HEK293 (cell line): ENCODE measurements around the gene CACNA2D1.

ENCODE experiments used
- CTCF ChIP-seq: fragments of 450-650 bp; formaldehyde crosslinking; IDR thresholded peaks from 2 replicates; pipeline ENCODE4 v1.5.1; 2016; ENCODE audit warnings: missing biosample characterization, missing genetic modification characterization
- GLI4 ChIP-seq: fragments of 450-650 bp; formaldehyde crosslinking; IDR thresholded peaks from 2 replicates; pipeline ENCODE4 v1.5.1; 2016; ENCODE audit warnings: missing biosample characterization, missing genetic modification characterization
- PBX3 ChIP-seq: sonication (generic); formaldehyde crosslinking; IDR thresholded peaks from 2 replicates; pipeline ENCODE4 v1.8.1; 2022; ENCODE audit warnings: mild to moderate bottlenecking, moderate library complexity, missing genetic modification reagents
- PRDM6 ChIP-seq: fragments of 450-650 bp; formaldehyde crosslinking; IDR thresholded peaks from 2 replicates; pipeline ENCODE4 v1.5.1; 2017; ENCODE audit warnings: missing biosample characterization, missing genetic modification characterization
- ZBTB8A ChIP-seq: fragments of 450-650 bp; formaldehyde crosslinking; IDR thresholded peaks from 2 replicates; pipeline ENCODE4 v1.5.1; 2016; ENCODE audit warnings: missing biosample characterization, missing genetic modification characterization
- ZNF175 ChIP-seq: fragments of 450-650 bp; formaldehyde crosslinking; IDR thresholded peaks from 2 replicates; pipeline ENCODE4 v1.5.1; 2016; ENCODE audit warnings: missing biosample characterization, missing genetic modification characterization
- ZNF341 ChIP-seq: fragments of 450-650 bp; formaldehyde crosslinking; IDR thresholded peaks from 2 replicates; pipeline ENCODE4; 2016; ENCODE audit warnings: low read depth, missing biosample characterization, missing genetic modification characterization
- ZNF626 ChIP-seq: fragments of 450-650 bp; sonication (Bioruptor Pico); formaldehyde crosslinking; IDR thresholded peaks from 2 replicates; pipeline ENCODE4 v1.5.1; 2018; ENCODE audit warnings: missing biosample characterization, missing genetic modification characterization, inconsistent platforms

GRCh38 chr7:82442492-82443035 is 1.0 kb downstream of the CACNA2D1 start:
- TF ChIP-seq ZNF175 (no peak), ZBTB8A (no peak), ZNF341 (tag by site-specific recombination) (no peak), ZNF626 (tag by site-specific recombination) (no peak), PBX3 (CRISPR knock-in tag) (no peak), GLI4 (tag by site-specific recombination) (no peak), PRDM6 (no peak), CTCF (tag by site-specific recombination) (no peak)
